ENCODE data around the gene RPUSD2. TPM values are rescaled to one million over a fixed set of nuclear protein-coding genes. Genes with fewer than 3 reads are reported as not detected.
"Not testable (repeated sequence)": the region's sequence is repeated elsewhere in the genome, so short reads cannot be mapped to it uniquely, and the experiment has no call there.

RPUSD2 gene
- total RNA-seq, 1 experiment from 2014 or later = 14.0 TPM

- TF ChIP-seq EZH2 (IDR thresholded peaks at IDR 0.05; ENCODE audit: low read depth) = no peak
- TF ChIP-seq, protein P1, sequence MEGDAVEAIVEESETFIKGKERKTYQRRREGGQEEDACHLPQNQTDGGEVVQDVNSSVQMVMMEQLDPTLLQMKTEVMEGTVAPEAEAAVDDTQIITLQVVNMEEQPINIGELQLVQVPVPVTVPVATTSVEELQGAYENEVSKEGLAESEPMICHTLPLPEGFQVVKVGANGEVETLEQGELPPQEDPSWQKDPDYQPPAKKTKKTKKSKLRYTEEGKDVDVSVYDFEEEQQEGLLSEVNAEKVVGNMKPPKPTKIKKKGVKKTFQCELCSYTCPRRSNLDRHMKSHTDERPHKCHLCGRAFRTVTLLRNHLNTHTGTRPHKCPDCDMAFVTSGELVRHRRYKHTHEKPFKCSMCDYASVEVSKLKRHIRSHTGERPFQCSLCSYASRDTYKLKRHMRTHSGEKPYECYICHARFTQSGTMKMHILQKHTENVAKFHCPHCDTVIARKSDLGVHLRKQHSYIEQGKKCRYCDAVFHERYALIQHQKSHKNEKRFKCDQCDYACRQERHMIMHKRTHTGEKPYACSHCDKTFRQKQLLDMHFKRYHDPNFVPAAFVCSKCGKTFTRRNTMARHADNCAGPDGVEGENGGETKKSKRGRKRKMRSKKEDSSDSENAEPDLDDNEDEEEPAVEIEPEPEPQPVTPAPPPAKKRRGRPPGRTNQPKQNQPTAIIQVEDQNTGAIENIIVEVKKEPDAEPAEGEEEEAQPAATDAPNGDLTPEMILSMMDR (conservative IDR thresholded peaks at IDR 0.05) = no peak
- no peak overlapping the region for H3K27ac ChIP-seq
- ChIA-PET CTCF (no interaction called here), POLR2A (ENCODE audit: unreplicated experiment) (interaction anchor here (0.5 kb wide), 1 partner anchor 136 kb away, joined by 7 read pairs; no protein-coding TSS in a partner anchor)
- no peaks in the 10 kb centered on the region for H3K9me2 ChIP-seq (ENCODE audit: insufficient read depth)
- H3K4me2 ChIP-seq = no peak overlapping the region
- H4K20me1 ChIP-seq (ENCODE audit: insufficient read depth) = no peaks in the 10 kb centered on the region
- H3K4me1 ChIP-seq (replicated peaks; ENCODE audit: insufficient read depth) = peaks cover 17% of the 10 kb centered on the region
- H3K9me3 ChIP-seq (ENCODE audit: insufficient read depth, low read depth) = no peaks in the 10 kb centered on the region
- no peak overlapping the region for H2AFZ ChIP-seq
- H3K36me3 ChIP-seq (ENCODE audit: low read depth) = peaks cover 4% of the 10 kb centered on the region; the same call in 1 of the 2 replicates
- H3F3A ChIP-seq (ENCODE audit: insufficient read depth, low read depth) = no peaks in the 10 kb centered on the region
- no peak overlapping the region for H3K4me3 ChIP-seq
- intact Hi-C loops (cut with micrococcal nuclease; ENCODE audit: unreplicated experiment) = no loop called here
- no peaks in the 10 kb centered on the region for H3K27me3 ChIP-seq (ENCODE audit: insufficient read depth, low read depth)
- no TSS peak for BruUV-seq (replicated peaks)
- peaks cover 36% of the 10 kb centered on the region for H3K79me2 ChIP-seq (ENCODE audit: low read depth)
- DNase-seq = no peak
Measured at GRCh38 chr15:40567111-40567510, 2.0 kb upstream of the RPUSD2 start.

GRCh38 chr15:40575113-40575512 is 6.0 kb downstream of the RPUSD2 start:
- POLR2A ChIA-PET (ENCODE audit: unreplicated experiment) = no interaction called here
- H3F3A ChIP-seq (ENCODE audit: insufficient read depth, low read depth) = no peaks in the 10 kb centered on the region
- CTCF ChIA-PET = no interaction called here
- no TSS peak for BruUV-seq (replicated peaks)
- H3K9me2 ChIP-seq (ENCODE audit: insufficient read depth) = no peaks in the 10 kb centered on the region
- no peaks in the 10 kb centered on the region for H4K20me1 ChIP-seq (ENCODE audit: insufficient read depth)
- H3K27me3 ChIP-seq (ENCODE audit: insufficient read depth, low read depth) = no peaks in the 10 kb centered on the region
- peaks cover 14% of the 10 kb centered on the region for H3K79me2 ChIP-seq (ENCODE audit: low read depth)
- no peak overlapping the region for H3K4me3 ChIP-seq
- intact Hi-C loops (cut with micrococcal nuclease; ENCODE audit: unreplicated experiment) = no loop called here
- peaks cover 13% of the 10 kb centered on the region; the same call in 1 of the 2 replicates for H3K36me3 ChIP-seq (ENCODE audit: low read depth)
- no peak for DNase-seq
- H3K4me1 ChIP-seq (replicated peaks; ENCODE audit: insufficient read depth) = peaks cover 7% of the 10 kb centered on the region; the same call in 1 of the 2 replicates
- no peak overlapping the region for H3K27ac ChIP-seq
- no peak for TF ChIP-seq EZH2 (IDR thresholded peaks at IDR 0.05; ENCODE audit: low read depth)
- TF ChIP-seq, protein P1 (conservative IDR thresholded peaks at IDR 0.05) = no peak
- no peaks in the 10 kb centered on the region for H3K9me3 ChIP-seq (ENCODE audit: insufficient read depth, low read depth)
- H2AFZ ChIP-seq = no peak overlapping the region
- no peak overlapping the region for H3K4me2 ChIP-seq

GRCh38 chr15:40576914-40577313 is 7.8 kb downstream of the RPUSD2 start:
- H3K27ac ChIP-seq; H3K4me1 ChIP-seq (replicated peaks; ENCODE audit: insufficient read depth); BruUV-seq (replicated peaks); H3K9me3 ChIP-seq (ENCODE audit: insufficient read depth, low read depth); H2AFZ ChIP-seq; CTCF ChIA-PET; intact Hi-C loops (cut with micrococcal nuclease; ENCODE audit: unreplicated experiment); H3K27me3 ChIP-seq (ENCODE audit: insufficient read depth, low read depth); H3K79me2 ChIP-seq (ENCODE audit: low read depth); H3K36me3 ChIP-seq (ENCODE audit: low read depth); H3K4me3 ChIP-seq; H3F3A ChIP-seq (ENCODE audit: insufficient read depth, low read depth); H3K9me2 ChIP-seq (ENCODE audit: insufficient read depth); DNase-seq; H4K20me1 ChIP-seq (ENCODE audit: insufficient read depth); H3K4me2 ChIP-seq: not testable (repeated sequence)
- POLR2A ChIA-PET (ENCODE audit: unreplicated experiment) = interaction anchor here (0.7 kb wide), 1 partner anchor 12 kb away, joined by 5 read pairs; the partner anchor contains the start of gene CCDC32

- TF ChIP-seq, protein P1 (conservative IDR thresholded peaks at IDR 0.05) = no peak
- no peak for TF ChIP-seq EZH2 (IDR thresholded peaks at IDR 0.05; ENCODE audit: low read depth)
- ChIA-PET POLR2A (ENCODE audit: unreplicated experiment) (no interaction called here), CTCF (no interaction called here)
- no peaks in the 10 kb centered on the region for H3K9me2 ChIP-seq (ENCODE audit: insufficient read depth)
- H3F3A ChIP-seq (ENCODE audit: insufficient read depth, low read depth) = peaks cover 8% of the 10 kb centered on the region
- 0 out of 2 replicates have a peak, but pooled peaks cover under 1% of the 10 kb centered on the region for H3K36me3 ChIP-seq (ENCODE audit: low read depth)
- H3K4me2 ChIP-seq = no peak overlapping the region
- no peaks in the 10 kb centered on the region for H3K27me3 ChIP-seq (ENCODE audit: insufficient read depth, low read depth)
- intact Hi-C loops (cut with micrococcal nuclease; ENCODE audit: unreplicated experiment) = no loop called here
- H3K27ac ChIP-seq = no peak overlapping the region
- no TSS peak for BruUV-seq (replicated peaks)
- no peak overlapping the region for H3K4me3 ChIP-seq
- H2AFZ ChIP-seq = no peak overlapping the region
- H4K20me1 ChIP-seq (ENCODE audit: insufficient read depth) = no peaks in the 10 kb centered on the region
- DNase-seq = no peak
- no peaks in the 10 kb centered on the region for H3K79me2 ChIP-seq (ENCODE audit: low read depth)
- H3K4me1 ChIP-seq (replicated peaks; ENCODE audit: insufficient read depth) = no peaks in the 10 kb centered on the region
- H3K9me3 ChIP-seq (ENCODE audit: insufficient read depth, low read depth) = no peaks in the 10 kb centered on the region
Measured at GRCh38 chr15:40578892-40579291, 9.8 kb downstream of the RPUSD2 start.

GRCh38 chr15:40581796-40582195 is 12.7 kb downstream of the RPUSD2 start:
- H3K36me3 ChIP-seq (ENCODE audit: low read depth); H3K27me3 ChIP-seq (ENCODE audit: insufficient read depth, low read depth); H3K27ac ChIP-seq; BruUV-seq (replicated peaks); H3K4me3 ChIP-seq; H3K4me2 ChIP-seq; intact Hi-C loops (cut with micrococcal nuclease; ENCODE audit: unreplicated experiment); H3K4me1 ChIP-seq (replicated peaks; ENCODE audit: insufficient read depth); DNase-seq; H3K79me2 ChIP-seq (ENCODE audit: low read depth); H4K20me1 ChIP-seq (ENCODE audit: insufficient read depth); H3K9me2 ChIP-seq (ENCODE audit: insufficient read depth); H3K9me3 ChIP-seq (ENCODE audit: insufficient read depth, low read depth); CTCF ChIA-PET; H2AFZ ChIP-seq: not testable (repeated sequence)
- POLR2A ChIA-PET (ENCODE audit: unreplicated experiment) = interaction anchor here (0.6 kb wide), 1 partner anchor 13 kb away, joined by 15 read pairs; no protein-coding TSS in a partner anchor
- H3F3A ChIP-seq (ENCODE audit: insufficient read depth, low read depth) = peaks cover 17% of the 10 kb centered on the region

Data from PC-9 (cell line).